Gastroesophageal sphincter (tissue), 4 donors: ENCODE data around the gene CERCAM. TPM values are rescaled to one million over a fixed set of nuclear protein-coding genes. Genes with fewer than 3 reads are reported as not detected.

Experiments used
- ATAC-seq: fragments of 150-250 bp; one replicate; pipeline ENCODE4 v1.9.1; 2016; ENCODE audit warnings: mild to moderate bottlenecking, moderate library complexity
- H3K27ac ChIP-seq, 4 donors: fragments of 200-600 bp; sonication (generic) in 3 of 4; 1 replicate in 3 of 4; 2 replicates in 1 of 4; pipeline ENCODE4 v1.5.1; 2016 to 2019
- H3K27me3 ChIP-seq: fragments of 200-600 bp; sonication (generic); one replicate; pipeline ENCODE4 v1.5.1; 2019
- H3K36me3 ChIP-seq, 2 donors: fragments of 200-600 bp; sonication (generic); one replicate each; pipeline ENCODE4 v1.5.1; 2019; ENCODE audit warnings: control low read depth in 1 of 2
- H3K4me1 ChIP-seq, 3 donors: fragments of 200-600 bp; sonication (generic); 1 replicate in 2 of 3; 2 replicates in 1 of 3; pipeline ENCODE4 v1.5.1; 2016 to 2019; ENCODE audit warnings: control low read depth in 2 of 3
- H3K4me3 ChIP-seq, 2 donors: fragments of 200-600 bp; sonication (generic); one replicate each; pipeline ENCODE4 v1.5.1; 2019; ENCODE audit warnings: mild to moderate bottlenecking in 1 of 2, moderate library complexity in 1 of 2
- H3K9me3 ChIP-seq, 3 donors: fragments of 200-600 bp; sonication (generic); one replicate each; pipeline ENCODE4 v1.5.1; 2017 to 2019; ENCODE audit warnings: control low read depth in 2 of 3
- CTCF ChIP-seq, 4 experiments: fragments of 200-600 bp in 2 of 4; fragments of 450-650 bp in 2 of 4; sonication (generic) in 1 of 4; IDR thresholded peaks; one replicate each; pipeline ENCODE4 v1.5.1; 2017 to 2019; ENCODE audit warnings: antibody characterized with exemption in 4 of 4, mild to moderate bottlenecking in 2 of 4, moderate library complexity in 2 of 4
- EP300 ChIP-seq: sonication (generic); formaldehyde crosslinking; IDR thresholded peaks from one replicate; pipeline ENCODE4 v1.6.1; 2017; ENCODE audit warnings: antibody characterized with exemption, mild to moderate bottlenecking
- POLR2A ChIP-seq, 2 donors: fragments of 450-650 bp; IDR thresholded peaks; one replicate each; pipeline ENCODE4 v1.6.1; 2017; ENCODE audit warnings: antibody characterized with exemption in 2 of 2, mild to moderate bottlenecking in 2 of 2, moderate library complexity in 1 of 2
- POLR2AphosphoS5 ChIP-seq: sonication (generic); formaldehyde crosslinking; IDR thresholded peaks from one replicate; pipeline ENCODE4 v1.6.1; 2017; ENCODE audit warnings: antibody characterized with exemption
- WGBS, 2 donors: methylation state at CpG; one replicate each; pipeline ENCODE4 v1.1.5; 2018; ENCODE audit warnings: low coverage in 1 of 2; 5-methylcytosine and 5-hydroxymethylcytosine counted together
- total RNA-seq, 4 donors: library from RNA; depleted of rRNA; stranded (reverse); fragments of >200 nt; gene quantifications; one replicate each; pipeline ENCODE4 v1.1.0, GENCODE V29; 2016

CERCAM gene
- total RNA-seq, 4 donors from 2014 or later, result 18.0 to 30.0 (median 28.1) TPM

- Histone ChIP-seq H3K27ac (no peak overlapping the region), H3K36me3 (peaks cover 0 to 10% of the 10 kb centered on the region in 2 donors), H3K4me1 (peaks cover 0 to 13% (median 0%) of the 10 kb centered on the region in 3 donors), H3K4me3 (no peak overlapping the region), H3K27me3 (peaks cover 93% of the 10 kb centered on the region), H3K9me3 (no peaks in the 10 kb centered on the region)
- WGBS, 2 donors, result 30 to 60% methylated on average over 2 to 4 of the region's 7 CpGs
- no peak for ATAC-seq
- TF ChIP-seq EP300 (no peak), POLR2AphosphoS5 (no peak), POLR2A (IDR thresholded peaks at IDR 0.05) (no peak), CTCF (IDR thresholded peaks at IDR 0.05) (no peak)
These were observed 22.8 kb upstream of the CERCAM start for GRCh38 chr9:128397831-128398230.

GRCh38 chr9:128399861-128400260, 20.8 kb upstream of the CERCAM start:
- no peak for ATAC-seq
- 77 to 96% methylated on average over 2 to 3 of the region's 3 CpGs for WGBS, 2 donors
- H3K9me3 ChIP-seq, result no peaks in the 10 kb centered on the region
- H3K27me3 ChIP-seq, result peaks cover 90% of the 10 kb centered on the region
- no peak overlapping the region for H3K27ac ChIP-seq
- H3K4me3 ChIP-seq, result no peak overlapping the region
- no peaks in the 10 kb centered on the region for H3K36me3 ChIP-seq
- H3K4me1 ChIP-seq, result peaks cover 0 to 13% (median 0%) of the 10 kb centered on the region in 3 donors
- no peak for TF ChIP-seq POLR2AphosphoS5
- no peak for TF ChIP-seq CTCF (IDR thresholded peaks at IDR 0.05)
- no peak for TF ChIP-seq EP300

- no peak for ATAC-seq
- Histone ChIP-seq H3K27me3 (peaks cover 86% of the 10 kb centered on the region), H3K4me1 (peaks cover 0 to 5% (median 0%) of the 10 kb centered on the region in 3 donors), H3K36me3 (no peaks in the 10 kb centered on the region), H3K9me3 (no peaks in the 10 kb centered on the region), H3K4me3 (no peak overlapping the region), H3K27ac (no peak overlapping the region)
- TF ChIP-seq CTCF (IDR thresholded peaks at IDR 0.05) (no peak), POLR2A (IDR thresholded peaks at IDR 0.05) (no peak), POLR2AphosphoS5 (no peak), EP300 (no peak)
- WGBS, 2 donors, result 67% methylated on average over 1 of the region's 5 CpGs; no CpG with 5 or more reads in 1 of the 2 donors
These were observed 16.1 kb upstream of the CERCAM start for GRCh38 chr9:128404560-128404959.

- TF ChIP-seq CTCF (IDR thresholded peaks at IDR 0.05) (no peak), POLR2AphosphoS5 (no peak), EP300 (no peak), POLR2A (IDR thresholded peaks at IDR 0.05) (no peak)
- no peak overlapping the region for H3K27ac ChIP-seq
- H3K27me3 ChIP-seq, result peaks cover 80% of the 10 kb centered on the region
- no peak overlapping the region for H3K4me3 ChIP-seq
- H3K36me3 ChIP-seq, result no peaks in the 10 kb centered on the region
- no peaks in the 10 kb centered on the region for H3K9me3 ChIP-seq
- 47 to 62% methylated on average over 11 to 12 of the region's 20 CpGs for WGBS, 2 donors
- no peak for ATAC-seq
- peaks cover 0 to 5% (median 0%) of the 10 kb centered on the region in 3 donors for H3K4me1 ChIP-seq
These were observed 15.4 kb upstream of the CERCAM start for GRCh38 chr9:128405077-128405779.

- peaks cover 74% of the 10 kb centered on the region for H3K27me3 ChIP-seq
- H3K9me3 ChIP-seq, result no peaks in the 10 kb centered on the region
- H3K4me1 ChIP-seq, result peaks cover 0 to 5% (median 0%) of the 10 kb centered on the region in 3 donors
- no peak for TF ChIP-seq POLR2A (IDR thresholded peaks at IDR 0.05)
- TF ChIP-seq CTCF (IDR thresholded peaks at IDR 0.05), result no peak
- TF ChIP-seq POLR2AphosphoS5, result no peak
- TF ChIP-seq EP300, result no peak
- H3K27ac ChIP-seq, result no peak overlapping the region
- ATAC-seq, result no peak
- H3K4me3 ChIP-seq, result no peak overlapping the region
- H3K36me3 ChIP-seq, result no peaks in the 10 kb centered on the region
- WGBS, 2 donors, result 50% methylated on average over 1 of the region's 7 CpGs; no CpG with 5 or more reads in 1 of the 2 donors
These were observed 14.9 kb upstream of the CERCAM start for GRCh38 chr9:128405780-128406171.
